IMR-90 (cell line): ENCODE data around the gene GALNT8. TPM values are rescaled to one million over a fixed set of nuclear protein-coding genes. Genes with fewer than 3 reads are reported as not detected.

ENCODE experiments used
- ATAC-seq: fragments of 200-7000 bp; cut with Tn5 transposase; 2 replicates; pipeline ENCODE4 v1.9.1; 2020; ENCODE audit warnings: low read depth, mild to moderate bottlenecking, moderate library complexity
- BruUV-seq: library from RNA; stranded (reverse); fragments of 400-500 nt; replicated peaks from 2 replicates; lab custom pipeline; 2021; lab: Mats Ljungman, UMichigan
- CTCF ChIA-PET: fragments of 300-600 bp; formaldehyde crosslinking; extraction: SDS; loops from one replicate; lab custom pipeline; 2021; ENCODE audit warnings: antibody characterized with exemption; lab: Yijun Ruan, JAX
- POLR2A ChIA-PET: fragments of 300-600 bp; sonication (Branson Sonifier 250); formaldehyde crosslinking; loops from one replicate; lab custom pipeline; 2022; ENCODE audit warnings: antibody characterized with exemption; ENCODE audit not compliant: unreplicated experiment; lab: Charles Lee
- DNase-seq: peaks from one replicate; pipeline ENCODE4 v3.0.0; 2013
- H2AFZ ChIP-seq: replicated peaks from 2 replicates; pipeline ENCODE3; 2013; ENCODE audit warnings: low read length, mild to moderate bottlenecking; ENCODE audit not compliant: poor library complexity
- H2AK5ac ChIP-seq: 2 replicates; pipeline ENCODE4 v1.6.1; 2013; ENCODE audit warnings: low read depth, low read length, inconsistent platforms
- H2AK9ac ChIP-seq: replicated peaks from 2 replicates; pipeline ENCODE3; 2013; ENCODE audit warnings: mild to moderate bottlenecking, low read depth, low read length, moderate library complexity; ENCODE audit not compliant: poor library complexity
- H2BK120ac ChIP-seq: 2 replicates; pipeline ENCODE4 v1.6.1; 2013; ENCODE audit warnings: low read depth, low read length, inconsistent platforms
- H2BK15ac ChIP-seq: 3 replicates; pipeline ENCODE4 v1.6.1; 2013; ENCODE audit warnings: low read depth, low read length, inconsistent platforms
- H2BK20ac ChIP-seq: 2 replicates; pipeline ENCODE4 v1.6.1; 2013; ENCODE audit warnings: low read depth, mild to moderate bottlenecking, inconsistent platforms, low read length, moderate library complexity
- H2BK5ac ChIP-seq: 2 replicates; pipeline ENCODE4 v1.6.1; 2013; ENCODE audit warnings: mild to moderate bottlenecking, low read depth, low read length, inconsistent platforms; ENCODE audit not compliant: poor library complexity, severe bottlenecking
- H3K14ac ChIP-seq: replicated peaks from 2 replicates; pipeline ENCODE4 v1.6.1; 2013; ENCODE audit warnings: low read depth, low read length, inconsistent platforms
- H3K18ac ChIP-seq: 2 replicates; pipeline ENCODE4 v1.6.1; 2013; ENCODE audit warnings: low read depth, low read length, control low read depth
- H3K23ac ChIP-seq: 2 replicates; pipeline ENCODE4 v1.6.1; 2013; ENCODE audit warnings: low read depth, low read length, inconsistent platforms
- H3K27ac ChIP-seq: 2 replicates; pipeline ENCODE4 v1.5.1; 2013; ENCODE audit warnings: mild to moderate bottlenecking, control low read depth, low read length; ENCODE audit not compliant: insufficient read depth
- H3K27me3 ChIP-seq: 2 replicates; pipeline ENCODE4 v1.6.1; 2013; ENCODE audit warnings: low read length; ENCODE audit not compliant: control insufficient read depth, insufficient read depth
- H3K36me3 ChIP-seq: 2 replicates; pipeline ENCODE4 v1.6.1; 2013; ENCODE audit warnings: low read length, mixed read lengths; ENCODE audit not compliant: control insufficient read depth, insufficient read depth
- H3K4ac ChIP-seq: 2 replicates; pipeline ENCODE4 v1.6.1; 2013; ENCODE audit warnings: low read depth, low read length, inconsistent platforms
- H3K4me1 ChIP-seq: 2 replicates; pipeline ENCODE4 v1.6.1; 2013; ENCODE audit warnings: low read length, mixed read lengths; ENCODE audit not compliant: control insufficient read depth, insufficient read depth
- H3K4me2 ChIP-seq: 2 replicates; pipeline ENCODE4 v1.6.1; 2013; ENCODE audit warnings: low read depth, mild to moderate bottlenecking, control low read depth, low read length, moderate library complexity
- H3K4me3 ChIP-seq: 2 replicates; pipeline ENCODE4 v1.5.1; 2013; ENCODE audit warnings: low read depth, mild to moderate bottlenecking, control low read depth, low read length, moderate library complexity; ENCODE audit not compliant: insufficient read depth
- H3K56ac ChIP-seq: 2 replicates; pipeline ENCODE4 v1.6.1; 2013; ENCODE audit warnings: low read length, inconsistent platforms; ENCODE audit not compliant: insufficient read depth; ENCODE audit errors: extremely low read depth
- H3K79me1 ChIP-seq, 2 experiments: 2 replicates each; pipeline ENCODE4 v1.6.1; 2013; ENCODE audit warnings: low read length in 2 of 2, inconsistent platforms in 1 of 2, low read depth in 1 of 2
- H3K9ac ChIP-seq: 2 replicates; pipeline ENCODE4 v1.6.1; 2013; ENCODE audit warnings: low read depth, low read length, control low read depth
- H3K9me1 ChIP-seq: 2 replicates; pipeline ENCODE4 v1.6.1; 2013; ENCODE audit warnings: low read length, inconsistent platforms; ENCODE audit not compliant: insufficient read depth
- H3K9me3 ChIP-seq: 2 replicates; pipeline ENCODE4 v1.6.1; 2013; ENCODE audit warnings: low read length; ENCODE audit not compliant: control insufficient read depth, insufficient read depth
- H4K20me1 ChIP-seq: 2 replicates; pipeline ENCODE4 v1.6.1; 2013; ENCODE audit warnings: low read length, inconsistent platforms; ENCODE audit not compliant: insufficient read depth
- H4K5ac ChIP-seq: 2 replicates; pipeline ENCODE4 v1.6.1; 2013; ENCODE audit warnings: mild to moderate bottlenecking, low read depth, low read length, control low read depth
- H4K8ac ChIP-seq, 2 experiments: 2 replicates each; pipeline ENCODE4 v1.6.1; 2013; ENCODE audit warnings: low read depth in 2 of 2, low read length in 2 of 2, control low read depth in 1 of 2, inconsistent platforms in 1 of 2
- H4K91ac ChIP-seq: 2 replicates; pipeline ENCODE4 v1.6.1; 2013; ENCODE audit warnings: low read depth, low read length, inconsistent platforms; ENCODE audit not compliant: insufficient read depth
- MAFK ChIP-seq: IDR thresholded peaks from 2 replicates; pipeline ENCODE4 v1.6.1; 2012; ENCODE audit warnings: low read depth, low read length, improper control_type of control experiment
- RCOR1 ChIP-seq: IDR thresholded peaks from 2 replicates; pipeline ENCODE4 v1.6.1; 2012; ENCODE audit warnings: mild to moderate bottlenecking, low read length, improper control_type of control experiment; ENCODE audit not compliant: insufficient replicate concordance
- dilution Hi-C: fragments of 300-500 bp; cut with HindIII; formaldehyde crosslinking; loops from one replicate; pipeline ENCODE4 v1.14.3; 2018; ENCODE audit warnings: low sequenced_read_pairs; ENCODE audit not compliant: unreplicated experiment
- in situ Hi-C: fragments of 300-500 bp; cut with MboI; formaldehyde crosslinking; loops from 3 replicates; pipeline ENCODE4 v1.14.3; 2019; ENCODE audit warnings: low sequenced_read_pairs, inconsistent platforms, mixed read lengths
- intact Hi-C: fragments of 100-400 bp; cut with micrococcal nuclease; formaldehyde crosslinking; loops from 2 replicates; pipeline ENCODE4 v1.10.0; 2022
- polyA plus RNA-seq, 3 experiments: library from polyadenylated mRNA; depleted of rRNA; stranded (reverse); fragments of >200 nt; gene quantifications; 2 replicates each; pipeline ENCODE4 v1.2.3, GENCODE V29; 2012; ENCODE audit warnings: low replicate concordance in 1 of 3
- total RNA-seq: library from RNA; depleted of rRNA; stranded (reverse); fragments of >200 nt; gene quantifications from 2 replicates; pipeline ENCODE4 v1.2.3, GENCODE V29; 2012

The GALNT8 gene
- total and polyA plus RNA-seq, 2 of the 4 experiments (the other 2 are of a cell fraction), result not detected

DNA sequence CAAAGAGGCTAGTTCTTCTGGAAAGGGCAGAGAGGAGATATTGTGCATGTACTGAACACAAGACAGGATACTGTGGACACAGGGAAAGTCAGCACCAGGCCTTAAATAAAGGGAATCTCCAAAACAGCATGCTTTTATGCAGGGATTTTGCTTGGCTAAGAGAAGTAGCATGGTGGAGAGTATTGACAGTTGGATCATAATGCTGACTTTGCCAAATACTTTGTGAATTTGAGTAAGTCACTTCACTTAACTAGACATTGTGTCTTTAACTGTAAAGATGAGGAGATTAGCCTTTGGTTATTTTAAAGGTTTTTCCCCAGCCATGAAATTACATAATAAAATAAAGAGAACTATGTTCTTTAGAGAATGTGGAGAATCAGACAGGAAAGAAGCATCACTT is 24.5 kb downstream of the GALNT8 start:
- H3K27ac ChIP-seq, result no peak overlapping the region
- H4K8ac ChIP-seq, result no peak overlapping the region
- no peaks in the 10 kb centered on the region; the same call in 1 of the 2 replicates for H3K27me3 ChIP-seq
- H3K36me3 ChIP-seq, result no peaks in the 10 kb centered on the region
- BruUV-seq, result no TSS peak
- no peak overlapping the region for H3K56ac ChIP-seq
- in situ Hi-C loops, result no loop called here
- no peak overlapping the region for H2AK5ac ChIP-seq
- H2BK120ac ChIP-seq, result no peak overlapping the region
- no peak overlapping the region for H4K5ac ChIP-seq
- no peak overlapping the region for H4K91ac ChIP-seq
- POLR2A ChIA-PET, result no interaction called here
- H3K4me2 ChIP-seq, result no peak overlapping the region
- H2BK5ac ChIP-seq, result no peak overlapping the region
- intact Hi-C loops, result no loop called here
- H2AK9ac ChIP-seq, result no peak overlapping the region
- TF ChIP-seq RCOR1, result no peak
- TF ChIP-seq MAFK, result peak; percentile 44
- H2BK20ac ChIP-seq, result no peak overlapping the region
- H3K9me1 ChIP-seq, result no peaks in the 10 kb centered on the region
- no peak overlapping the region for H3K18ac ChIP-seq
- CTCF ChIA-PET, result no interaction called here
- no peaks in the 10 kb centered on the region for H4K20me1 ChIP-seq
- H3K9ac ChIP-seq, result no peak overlapping the region
- H3K4me1 ChIP-seq, result no peaks in the 10 kb centered on the region
- H3K79me1 ChIP-seq, result no peaks in the 10 kb centered on the region
- no peak overlapping the region for H2BK15ac ChIP-seq
- H2AFZ ChIP-seq, result no peak overlapping the region
- dilution Hi-C loops, result no loop called here
- no peak overlapping the region for H3K23ac ChIP-seq
- no peak overlapping the region for H3K4me3 ChIP-seq
- no peak overlapping the region for H3K14ac ChIP-seq
- H3K9me3 ChIP-seq, result no peaks in the 10 kb centered on the region
- no peak overlapping the region for H3K4ac ChIP-seq
- DNase-seq (no peak), ATAC-seq (no peak)
